Body of pancreas (tissue), 4 donors: ENCODE measurements around the gene NRCAM.
"Not testable (repeated sequence)": the region's sequence is repeated elsewhere in the genome, so short reads cannot be mapped to it uniquely, and the experiment has no call there.

Experiments
- CTCF ChIP-seq, 7 experiments: fragments of 450-650 bp in 4 of 7; fragments of 200-600 bp in 3 of 7; sonication (generic) in 3 of 7; IDR thresholded peaks; one replicate each; pipeline ENCODE4 v1.5.1; 2016 to 2019; ENCODE audit warnings: antibody characterized with exemption in 7 of 7
- POLR2A ChIP-seq, 3 donors: fragments of 450-650 bp; IDR thresholded peaks; one replicate each; pipeline ENCODE4 v1.6.1; 2016; ENCODE audit warnings: antibody characterized with exemption in 3 of 3, mild to moderate bottlenecking in 2 of 3

- not testable (repeated sequence) for TF ChIP-seq CTCF, POLR2A (IDR thresholded peaks at IDR 0.05)
These were observed 63.1 kb downstream of the NRCAM start for GRCh38 chr7:108393097-108393496.
